Progenitor cell of endocrine pancreas (in vitro differentiated cells): Measurements from ENCODE around the gene PDK1. TPM values are rescaled to one million over a fixed set of nuclear protein-coding genes. Genes with fewer than 3 reads are reported as not detected.

Experiments used
- DNase-seq: peaks from one replicate; pipeline ENCODE4 v3.0.0; 2021; ENCODE audit warnings: low spot score; ENCODE audit not compliant: unreplicated experiment
- H3K27ac Mint-ChIP-seq: 2 replicates; pipeline ENCODE4 v1.8.0; 2021; ENCODE audit warnings: mild to moderate bottlenecking, moderate library complexity, mixed read lengths
- H3K27me3 Mint-ChIP-seq: 2 replicates; pipeline ENCODE4 v1.8.0; 2021; ENCODE audit warnings: mixed read lengths
- H3K36me3 Mint-ChIP-seq: 2 replicates; pipeline ENCODE4 v1.8.0; 2022; ENCODE audit warnings: mixed read lengths; ENCODE audit not compliant: insufficient read depth
- H3K4me1 Mint-ChIP-seq: 2 replicates; pipeline ENCODE4 v1.8.0; 2021; ENCODE audit warnings: low read depth, mixed read lengths
- H3K4me3 Mint-ChIP-seq: 2 replicates; pipeline ENCODE4 v1.8.0; 2021; ENCODE audit warnings: low read depth, mild to moderate bottlenecking, moderate library complexity, mixed read lengths
- H3K9me3 Mint-ChIP-seq: 2 replicates; pipeline ENCODE4 v1.8.0; 2021; ENCODE audit warnings: low read depth, mixed read lengths
- total RNA-seq: library from RNA; stranded (reverse); gene quantifications from 2 replicates; pipeline ENCODE4 v1.2.1, GENCODE V29; 2021
- TF ChIP-seq, protein P1 (sequence below): fragments of 200-600 bp; sonication (generic); IDR thresholded peaks from one replicate; pipeline ENCODE4 v1.5.0; 2021; ENCODE audit warnings: antibody characterized with exemption, mild to moderate bottlenecking; ENCODE audit not compliant: unreplicated experiment

Gene PDK1
- total RNA-seq, 1 donor from 2014 or later = 20.2 TPM

DNA sequence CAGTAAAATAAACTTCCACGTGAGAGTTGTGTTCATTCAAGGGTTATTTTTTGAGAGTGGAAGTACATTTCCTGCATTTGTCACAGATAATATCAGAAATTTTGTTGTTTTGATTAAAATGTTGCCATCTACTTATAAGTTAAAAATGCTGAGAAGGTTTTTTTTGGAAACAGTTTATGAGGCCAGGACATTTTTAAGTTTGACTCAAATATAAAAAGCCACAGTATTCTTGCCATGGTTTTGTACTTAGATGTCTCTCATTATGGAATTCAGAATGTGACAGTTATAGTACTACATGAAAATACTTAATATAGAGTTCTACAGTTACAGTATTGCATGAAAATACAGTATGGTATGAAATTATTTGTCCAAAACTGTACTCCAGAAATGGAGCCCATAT is 44.1 kb downstream of the PDK1 start:
- Mint-ChIP-seq H3K27me3 (no peaks in the 10 kb centered on the region), H3K9me3 (no peaks in the 10 kb centered on the region), H3K4me3 (no peak overlapping the region), H3K4me1 (peaks cover 17% of the 10 kb centered on the region), H3K27ac (no peak overlapping the region), H3K36me3 (peaks cover 12% of the 10 kb centered on the region)
- TF ChIP-seq, protein P1, sequence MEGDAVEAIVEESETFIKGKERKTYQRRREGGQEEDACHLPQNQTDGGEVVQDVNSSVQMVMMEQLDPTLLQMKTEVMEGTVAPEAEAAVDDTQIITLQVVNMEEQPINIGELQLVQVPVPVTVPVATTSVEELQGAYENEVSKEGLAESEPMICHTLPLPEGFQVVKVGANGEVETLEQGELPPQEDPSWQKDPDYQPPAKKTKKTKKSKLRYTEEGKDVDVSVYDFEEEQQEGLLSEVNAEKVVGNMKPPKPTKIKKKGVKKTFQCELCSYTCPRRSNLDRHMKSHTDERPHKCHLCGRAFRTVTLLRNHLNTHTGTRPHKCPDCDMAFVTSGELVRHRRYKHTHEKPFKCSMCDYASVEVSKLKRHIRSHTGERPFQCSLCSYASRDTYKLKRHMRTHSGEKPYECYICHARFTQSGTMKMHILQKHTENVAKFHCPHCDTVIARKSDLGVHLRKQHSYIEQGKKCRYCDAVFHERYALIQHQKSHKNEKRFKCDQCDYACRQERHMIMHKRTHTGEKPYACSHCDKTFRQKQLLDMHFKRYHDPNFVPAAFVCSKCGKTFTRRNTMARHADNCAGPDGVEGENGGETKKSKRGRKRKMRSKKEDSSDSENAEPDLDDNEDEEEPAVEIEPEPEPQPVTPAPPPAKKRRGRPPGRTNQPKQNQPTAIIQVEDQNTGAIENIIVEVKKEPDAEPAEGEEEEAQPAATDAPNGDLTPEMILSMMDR = no peak
- no peak for DNase-seq

DNA sequence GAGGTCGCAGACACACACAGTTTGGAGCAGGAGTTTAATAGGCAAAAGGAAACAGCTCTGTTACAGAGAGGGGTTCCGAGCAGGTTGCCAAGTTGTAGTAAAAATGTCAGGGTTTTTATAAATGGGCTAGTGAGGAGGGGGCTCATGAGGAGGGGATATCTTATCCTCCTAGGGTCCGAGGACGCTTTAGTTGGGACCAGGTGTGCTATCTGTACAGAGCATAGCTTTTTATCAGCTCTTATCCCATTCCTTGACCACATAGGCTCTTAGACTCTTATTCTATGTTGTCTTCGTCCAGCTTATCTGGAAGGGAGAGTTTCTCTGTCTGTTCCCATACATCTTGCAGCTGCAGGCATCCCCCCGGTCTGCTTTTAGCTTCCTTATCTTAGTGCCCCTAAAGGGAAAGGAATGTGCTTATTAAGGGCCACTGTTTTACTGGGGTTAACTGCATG is 44.7 kb downstream of the PDK1 start:
- TF ChIP-seq, protein P1 = no peak

DNA sequence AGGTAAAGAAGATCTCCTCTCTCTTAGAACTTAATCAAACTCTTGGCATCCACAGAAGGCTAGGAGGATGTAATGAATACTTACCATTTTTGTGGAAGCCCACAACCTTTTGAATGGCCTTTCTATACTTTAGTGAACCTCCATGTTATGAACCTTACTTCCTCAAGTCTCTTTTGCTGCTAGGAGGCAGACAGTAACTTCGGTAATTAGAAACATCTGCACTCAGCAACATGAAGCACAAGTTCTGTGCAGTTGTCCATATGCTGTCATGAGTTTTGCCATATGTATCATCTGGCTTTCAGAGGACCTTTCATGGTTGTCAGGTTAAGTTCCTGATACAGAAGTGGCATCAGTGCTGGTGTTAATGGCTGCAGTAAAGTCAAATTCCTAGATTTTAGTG is 50.4 kb downstream of the PDK1 start:
- Mint-ChIP-seq H3K4me3 (no peak overlapping the region), H3K4me1 (peaks cover 3% of the 10 kb centered on the region), H3K36me3 (peaks cover 9% of the 10 kb centered on the region), H3K9me3 (no peaks in the 10 kb centered on the region), H3K27me3 (no peaks in the 10 kb centered on the region), H3K27ac (no peak overlapping the region)
- TF ChIP-seq, protein P1 = no peak
- no peak for DNase-seq

More for the DNA sequence above, 44.7 kb downstream of the PDK1 start:
- Mint-ChIP-seq H3K27me3 (no peaks in the 10 kb centered on the region), H3K27ac (peak overlapping the region; percentile 76), H3K4me1 (peaks cover 17% of the 10 kb centered on the region), H3K9me3 (no peaks in the 10 kb centered on the region), H3K36me3 (peaks cover 12% of the 10 kb centered on the region), H3K4me3 (peak overlapping the region; percentile 11)
- DNase-seq = no peak

DNA sequence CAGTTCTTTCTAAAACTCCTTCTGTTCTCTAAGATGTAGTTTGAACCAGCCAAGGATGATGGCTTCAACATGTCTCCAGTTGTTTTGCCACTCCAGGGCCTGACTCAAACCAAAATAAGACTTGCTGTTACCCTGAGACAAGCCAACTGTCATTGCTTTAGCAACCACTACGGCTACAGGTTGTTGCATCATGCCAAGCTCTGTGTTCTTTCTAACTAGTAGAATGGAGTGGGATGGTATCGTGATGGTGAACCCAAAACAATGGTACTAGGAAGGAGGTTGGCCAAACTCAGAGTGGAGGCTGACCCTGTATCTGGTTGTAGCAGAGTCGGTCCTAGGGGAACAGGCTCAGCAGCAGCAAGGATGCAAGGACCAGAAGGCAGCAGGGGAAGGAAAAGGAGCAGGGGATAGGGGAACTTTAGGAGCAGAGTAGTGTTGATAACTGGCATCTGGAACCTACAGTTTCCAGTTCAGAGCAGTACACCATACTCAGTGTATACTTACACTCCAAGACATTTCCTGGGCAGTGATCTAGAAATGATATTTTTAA is 51.6 kb downstream of the PDK1 start:
- peak overlapping the region; percentile 56 for H3K27ac Mint-ChIP-seq
- H3K9me3 Mint-ChIP-seq = no peaks in the 10 kb centered on the region
- no peak overlapping the region for H3K4me3 Mint-ChIP-seq
- no peak for DNase-seq
- TF ChIP-seq, protein P1 = no peak
- no peaks in the 10 kb centered on the region for H3K27me3 Mint-ChIP-seq
- H3K4me1 Mint-ChIP-seq = no peaks in the 10 kb centered on the region
- H3K36me3 Mint-ChIP-seq = peaks cover 9% of the 10 kb centered on the region

DNA sequence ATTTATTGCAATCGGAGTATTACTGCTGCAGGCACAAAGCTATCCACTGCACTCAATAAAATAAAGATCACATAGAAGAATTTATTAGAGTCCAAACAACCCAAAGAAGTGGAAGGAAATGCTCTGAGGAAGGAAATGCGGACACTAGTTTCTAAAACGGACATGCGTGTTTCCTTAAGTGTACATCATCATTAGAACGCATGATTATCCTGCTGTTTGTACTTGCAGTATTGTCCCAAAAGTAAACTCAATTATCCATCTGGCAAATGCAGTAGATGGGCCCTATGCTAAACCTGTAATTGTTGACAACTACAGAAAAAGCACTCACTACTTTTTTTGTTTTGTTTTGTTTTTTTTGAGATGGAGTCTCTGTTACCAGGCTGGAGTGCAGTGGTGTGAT is 53.6 kb downstream of the PDK1 start:
- peaks cover 3% of the 10 kb centered on the region for H3K4me1 Mint-ChIP-seq
- no peaks in the 10 kb centered on the region for H3K9me3 Mint-ChIP-seq
- no peak overlapping the region for H3K4me3 Mint-ChIP-seq
- DNase-seq = no peak
- H3K27me3 Mint-ChIP-seq = no peaks in the 10 kb centered on the region
- TF ChIP-seq, protein P1 = no peak
- peaks cover 3% of the 10 kb centered on the region for H3K36me3 Mint-ChIP-seq
- H3K27ac Mint-ChIP-seq = no peak overlapping the region
